ENCODE data around the gene FCAR.
"Not testable (repeated sequence)": the region's sequence is repeated elsewhere in the genome, so short reads cannot be mapped to it uniquely, and the experiment has no call there.

- not testable (repeated sequence) for TF ChIP-seq CTCF (IDR thresholded peaks at IDR 0.05 in 8 of 11, conservative IDR thresholded peaks at IDR 0.05 in 3 of 11); POLR2A (IDR thresholded peaks at IDR 0.05)
- TF ChIP-seq POLR2AphosphoS5 (IDR thresholded peaks at IDR 0.05), result peak in 1 of 3 donors; percentile 24
Measured at GRCh38 chr19:54824416-54824815, 49.6 kb upstream of the FCAR start.
